HL-60 (cell line): ENCODE results near the gene PCNP.
"Not testable (repeated sequence)": the region's sequence is repeated elsewhere in the genome, so short reads cannot be mapped to it uniquely, and the experiment has no call there.

ENCODE experiments used
- DNase-seq, 2 experiments: peaks; one replicate each; pipeline ENCODE4 v3.0.0-alpha.2; 2010 to 2020; ENCODE audit warnings: low read depth in 1 of 2, low spot score in 1 of 2
- H3K27ac ChIP-seq: fragments of 250-450 bp; sonication (Bioruptor Pico); replicated peaks from 2 replicates; pipeline ENCODE4 v1.5.1; 2020; ENCODE audit warnings: mild to moderate bottlenecking, moderate library complexity
- H3K27me3 ChIP-seq: fragments of 250-450 bp; sonication (Bioruptor Pico); 2 replicates; pipeline ENCODE4 v1.5.1; 2021; ENCODE audit warnings: mild to moderate bottlenecking, moderate library complexity; ENCODE audit not compliant: insufficient read depth, poor library complexity, severe bottlenecking
- H3K4me3 ChIP-seq: replicated peaks from 2 replicates; pipeline ENCODE4 v1.5.1; 2011; ENCODE audit warnings: mild to moderate bottlenecking, control low read depth, low read length; ENCODE audit not compliant: insufficient read depth
- CTCF ChIP-seq: IDR thresholded peaks from one replicate; pipeline ENCODE4 v1.5.1; 2011; ENCODE audit warnings: low read length, control low read depth, inconsistent platforms; ENCODE audit not compliant: insufficient read depth
- GABPA ChIP-seq: IDR thresholded peaks from 2 replicates; pipeline ENCODE4 v1.6.1; 2012; ENCODE audit warnings: low read depth
- POLR2AphosphoS5 ChIP-seq: IDR thresholded peaks from 2 replicates; pipeline ENCODE4 v1.6.1; 2012; ENCODE audit warnings: low read depth
- REST ChIP-seq: IDR thresholded peaks from 2 replicates; pipeline ENCODE4 v1.6.1; 2012; ENCODE audit warnings: low read depth; ENCODE audit not compliant: insufficient replicate concordance
- SPI1 ChIP-seq: IDR thresholded peaks from 2 replicates; pipeline ENCODE4 v1.6.1; 2012; ENCODE audit warnings: low read depth, mild to moderate bottlenecking, borderline replicate concordance

Gene PCNP

GRCh38 chr3:101639280-101639963, 65.4 kb downstream of the PCNP start:
- TF ChIP-seq POLR2AphosphoS5 (no peak), GABPA (no peak), REST (no peak), CTCF (no peak), SPI1 (no peak)
- H3K27me3 ChIP-seq: no peaks in the 10 kb centered on the region
- no peak for DNase-seq
- no peak overlapping the region for H3K27ac ChIP-seq
- H3K4me3 ChIP-seq: no peak overlapping the region

GRCh38 chr3:101640256-101640655, 66.3 kb downstream of the PCNP start:
- no peak for TF ChIP-seq GABPA
- TF ChIP-seq CTCF: no peak
- no peak for TF ChIP-seq REST
- TF ChIP-seq SPI1: no peak
- no peak for TF ChIP-seq POLR2AphosphoS5
- Histone ChIP-seq H3K27me3 (no peaks in the 10 kb centered on the region), H3K4me3 (no peak overlapping the region), H3K27ac (no peak overlapping the region)
- no peak for DNase-seq

GRCh38 chr3:101641397-101642115, 67.6 kb downstream of the PCNP start:
- not testable (repeated sequence) for DNase-seq, H3K27me3 ChIP-seq, H3K4me3 ChIP-seq, H3K27ac ChIP-seq

GRCh38 chr3:101642441-101642840, 68.5 kb downstream of the PCNP start:
- no peak overlapping the region for H3K27ac ChIP-seq
- H3K4me3 ChIP-seq: no peak overlapping the region
- DNase-seq: no peak
- H3K27me3 ChIP-seq: no peaks in the 10 kb centered on the region
- TF ChIP-seq REST: no peak
- no peak for TF ChIP-seq POLR2AphosphoS5
- TF ChIP-seq SPI1: no peak
